Posterior cingulate gyrus (tissue), 11 donors: ENCODE results near the gene ENAH.

Experiments
- DNase-seq, 10 donors: peaks; one replicate each; pipeline versions ENCODE4 v3.0.0 to v3.0.0-alpha.2; 2020 to 2021; ENCODE audit warnings: mixed read lengths in 3 of 10
- intact Hi-C: fragments of 100-400 bp; cut with DNase I; formaldehyde crosslinking; loops from one replicate; pipeline ENCODE4 v1.15.1; 2023

Gene ENAH

GRCh38 chr1:225465793-225466517, 187.0 kb downstream of the ENAH start:
- peak in 2 of 10 donors; percentile 39 to 51 for DNase-seq
- intact Hi-C loops = no loop called here

GRCh38 chr1:225464851-225465792, 187.8 kb downstream of the ENAH start:
- intact Hi-C loops = no loop called here
- peak in 1 of 10 donors; percentile 70 for DNase-seq

GRCh38 chr1:225462714-225463574, 190.0 kb downstream of the ENAH start:
- DNase-seq = peak in 1 of 10 donors; percentile 59
- intact Hi-C loops = no loop called here

- DNase-seq = peak in 1 of 10 donors; percentile 49
- intact Hi-C loops = no loop called here
These were observed 190.6 kb downstream of the ENAH start for GRCh38 chr1:225462429-225462713.

GRCh38 chr1:225461533-225462428, 191.1 kb downstream of the ENAH start:
- DNase-seq = peak in 2 of 10 donors; percentile 40
- intact Hi-C loops = no loop called here

GRCh38 chr1:225460737-225461532, 192.0 kb downstream of the ENAH start:
- DNase-seq = peak in 2 of 10 donors; percentile 12 to 59
- intact Hi-C loops = no loop called here

DNA sequence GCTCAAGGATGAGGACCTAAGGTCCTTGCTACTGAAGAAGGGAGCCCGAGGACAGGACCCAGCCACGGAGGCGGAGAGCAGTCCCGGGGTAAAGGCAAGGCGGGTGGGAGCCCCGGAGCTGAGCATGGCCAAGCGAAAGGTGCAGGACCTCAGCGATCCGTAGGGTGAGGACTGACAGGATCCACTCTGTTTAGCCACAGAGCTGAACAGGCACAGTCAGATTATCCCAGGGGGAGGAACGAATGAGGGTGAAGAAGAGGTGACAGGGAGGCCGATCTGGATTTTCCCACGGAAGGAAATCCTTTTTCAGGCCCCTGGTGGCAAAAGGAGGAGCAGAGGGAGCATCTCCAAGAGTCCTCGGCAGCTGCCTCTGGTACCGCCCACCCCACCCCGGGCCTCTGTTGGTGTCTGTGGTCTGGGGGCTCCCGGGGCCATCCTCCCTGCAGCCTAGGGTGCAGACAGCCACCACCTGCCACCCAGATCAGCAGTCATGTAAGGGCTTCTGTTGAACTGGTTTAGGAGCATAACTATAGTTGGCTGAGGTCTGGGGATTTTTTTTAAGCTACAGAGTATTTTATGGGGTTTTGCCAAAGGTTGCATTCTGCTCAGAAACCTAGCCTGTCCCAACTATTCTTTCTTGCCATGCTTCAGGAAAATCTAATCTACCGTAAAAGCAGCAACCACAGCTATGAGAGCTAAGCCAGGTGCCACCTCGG, 192.7 kb downstream of the ENAH start:
- DNase-seq = peak in 1 of 10 donors; percentile 68
- intact Hi-C loops = no loop called here

DNA sequence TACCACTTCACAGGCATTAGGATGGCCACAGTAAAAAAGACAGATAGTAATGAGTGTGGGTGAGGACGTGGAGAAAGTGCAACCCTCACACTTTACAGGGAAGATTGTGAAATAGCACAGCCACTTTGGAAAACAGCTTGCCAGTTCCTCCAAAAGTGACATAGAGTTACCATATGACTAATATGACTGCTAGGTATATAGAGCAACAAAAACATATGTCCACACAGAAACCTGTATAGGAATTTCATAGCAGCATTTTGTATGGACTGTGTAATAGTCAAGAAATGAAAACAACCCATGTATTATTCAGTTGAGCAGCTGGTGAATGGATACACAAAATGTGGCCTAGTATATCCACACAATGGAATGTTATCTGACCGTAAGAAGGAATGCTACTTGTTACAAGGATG, 194.7 kb downstream of the ENAH start:
- DNase-seq = peak in 1 of 10 donors; percentile 37
- intact Hi-C loops = no loop called here

DNA sequence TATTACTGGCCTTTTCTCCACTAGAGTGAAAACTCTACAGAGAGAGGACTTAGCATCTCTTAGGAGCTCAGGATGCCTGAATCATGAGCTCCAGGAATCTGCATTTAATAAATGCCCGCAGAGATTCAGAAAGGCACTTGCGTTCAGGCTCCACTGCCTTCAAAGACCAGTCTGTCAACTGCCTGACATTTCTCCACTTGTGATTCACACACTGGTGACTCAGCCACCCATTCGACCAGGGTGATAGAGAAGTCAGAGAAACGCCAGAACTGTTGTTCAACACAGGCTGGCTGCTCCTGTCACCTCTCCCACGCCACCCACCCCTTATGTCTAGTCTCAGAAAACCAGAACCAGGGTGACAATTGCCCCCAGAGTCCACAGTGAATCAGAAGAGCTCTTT, 198.2 kb downstream of the ENAH start:
- intact Hi-C loops = no loop called here
- DNase-seq = peak in 1 of 10 donors; percentile 57

GRCh38 chr1:225453797-225454648, 198.9 kb downstream of the ENAH start:
- intact Hi-C loops = no loop called here
- peak in 1 of 10 donors; percentile 29 for DNase-seq

DNA sequence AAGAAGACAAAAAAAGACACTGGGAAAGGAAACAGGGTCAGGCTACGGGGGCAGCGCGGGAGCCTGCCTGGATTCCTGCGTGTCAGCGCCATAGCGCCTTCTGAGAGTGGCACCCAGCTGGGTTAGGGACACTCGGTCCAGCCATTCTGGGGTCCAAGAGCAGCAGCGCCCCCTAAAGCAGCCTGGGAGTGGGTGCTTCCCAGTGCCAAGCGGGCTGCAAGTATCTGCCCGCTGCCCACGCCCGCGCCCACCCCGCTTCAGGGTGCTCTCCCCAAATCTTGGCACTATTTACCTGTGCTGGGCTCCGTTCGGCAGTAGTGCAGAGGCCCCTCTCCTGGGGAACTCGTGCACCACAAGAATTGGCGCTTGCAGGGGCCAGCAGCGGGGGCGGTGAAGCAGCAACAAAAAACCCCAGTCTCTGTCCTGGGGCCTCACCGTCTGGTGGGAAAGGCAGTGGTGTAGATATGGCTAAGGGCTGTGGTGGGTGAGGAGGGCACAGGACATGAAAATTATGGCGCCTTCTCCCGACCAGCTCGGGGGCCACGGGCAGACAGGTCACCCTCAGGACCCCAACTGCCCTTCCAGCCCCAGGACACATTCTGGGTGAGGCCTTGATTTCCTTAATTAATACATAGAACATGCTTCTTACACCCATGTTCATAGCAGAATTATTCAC, 200.9 kb downstream of the ENAH start:
- DNase-seq = peak in 2 of 10 donors; percentile 62 to 69
- intact Hi-C loops = no loop called here

DNA sequence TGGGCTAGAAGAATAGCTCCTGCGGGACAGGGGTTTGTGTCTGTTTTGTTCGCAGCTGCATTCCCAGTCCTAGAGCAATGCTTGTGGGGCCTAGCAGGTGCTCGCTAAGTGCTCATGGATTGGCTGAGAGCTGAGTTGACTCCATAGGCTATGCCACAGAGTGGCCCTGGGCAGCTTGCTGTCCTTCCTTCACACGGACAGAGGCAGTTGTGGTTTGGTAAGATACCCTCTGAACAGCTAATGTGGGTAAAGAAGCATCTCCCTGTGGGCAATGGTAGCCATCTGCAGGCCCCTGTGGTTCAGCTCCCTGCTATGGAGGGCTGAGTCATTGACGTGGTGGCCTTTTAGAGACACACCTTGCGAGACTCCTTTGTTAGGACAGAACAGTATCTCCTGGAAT, 201.6 kb downstream of the ENAH start:
- intact Hi-C loops = no loop called here
- DNase-seq = peak in 1 of 10 donors; percentile 25

DNA sequence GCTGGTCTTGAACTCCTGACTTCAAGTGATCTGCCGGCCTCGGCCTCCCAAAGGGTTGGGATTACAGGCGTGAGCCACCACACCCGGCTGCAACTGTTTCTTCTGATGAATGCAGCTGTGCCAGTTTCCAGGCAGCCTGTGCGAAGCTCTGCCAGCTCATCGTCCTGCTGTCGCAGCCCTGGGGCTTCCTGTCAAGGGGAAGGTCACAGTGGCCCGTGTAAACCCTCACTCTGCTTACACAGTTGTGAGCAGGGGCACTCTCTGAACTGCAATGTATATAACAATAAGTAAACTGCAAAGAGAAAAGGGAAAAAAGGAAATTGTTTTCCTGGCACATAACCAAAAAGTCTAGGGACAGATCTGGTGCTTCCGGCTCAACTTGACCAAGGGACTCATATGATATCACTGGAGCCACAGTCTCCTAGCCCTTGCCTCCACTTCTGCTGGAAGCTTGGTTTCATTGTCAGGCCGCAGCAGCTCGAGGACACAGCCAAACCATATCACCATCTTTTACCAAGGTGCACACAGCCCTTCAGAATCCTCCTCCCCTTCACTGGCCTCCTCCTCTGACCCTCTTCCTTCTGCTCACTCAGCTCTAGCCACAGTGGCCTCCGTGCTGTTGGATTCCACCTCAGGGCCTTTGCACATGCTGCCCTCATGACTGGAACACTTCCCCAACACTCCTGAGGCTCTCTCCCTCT, 202.3 kb downstream of the ENAH start:
- intact Hi-C loops = no loop called here

DNA sequence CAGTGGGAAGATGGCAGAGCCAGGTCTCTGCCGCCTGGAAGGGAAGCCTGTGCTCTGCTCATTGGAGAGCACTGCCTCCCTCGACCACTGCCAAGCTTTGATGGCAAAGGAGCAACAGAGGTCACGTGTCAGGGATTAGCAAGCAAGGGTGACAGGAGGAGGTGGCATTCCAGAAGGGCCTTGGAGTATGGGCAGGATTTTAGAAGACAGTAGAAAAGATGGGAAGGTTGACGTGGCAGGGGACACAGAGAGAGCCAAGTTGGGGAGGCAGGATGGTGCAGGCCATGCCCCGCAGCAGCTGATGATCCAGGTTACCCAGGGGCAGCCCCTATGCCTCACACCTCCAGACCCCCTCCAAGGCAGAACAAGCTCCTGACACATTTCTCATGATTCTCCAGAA, 203.1 kb downstream of the ENAH start:
- peak in 1 of 10 donors; percentile 48 for DNase-seq
- intact Hi-C loops = no loop called here

More for the DNA sequence above, 202.3 kb downstream of the ENAH start:
- peak in 2 of 10 donors; percentile 74 to 79 for DNase-seq

GRCh38 chr1:225449261-225449660, 203.7 kb downstream of the ENAH start:
- intact Hi-C loops = no loop called here
- peak in 1 of 10 donors; percentile 30 for DNase-seq
